ENCODE measurements around the gene FLT3LG.
"Not testable (repeated sequence)": the region's sequence is repeated elsewhere in the genome, so short reads cannot be mapped to it uniquely, and the experiment has no call there.

Gene FLT3LG

GRCh38 chr19:49444100-49444700 lies 29.8 kb upstream of the FLT3LG start:
- Mint-ChIP-seq H3K27ac (peak overlapping the region; percentile 92), H3K4me1 (peaks cover 36% of the 10 kb centered on the region), H3K4me3 (peak overlapping the region; percentile 86), H3K36me3 (peaks cover 13% of the 10 kb centered on the region), H3K27me3 (peaks cover 23% of the 10 kb centered on the region)
- not testable (repeated sequence) for ATAC-seq (ENCODE audit: low read depth); H3K9me3 Mint-ChIP-seq; DNase-seq (ENCODE audit: low spot score in 2 of 2)

GRCh38 chr19:49445997-49446396 lies 28.0 kb upstream of the FLT3LG start:
- ATAC-seq (ENCODE audit: low read depth) = no peak
- H3K9me3 Mint-ChIP-seq = no peaks in the 10 kb centered on the region
- H3K4me3 Mint-ChIP-seq = no peak overlapping the region
- H3K27ac Mint-ChIP-seq = peak overlapping the region; percentile 31
- peaks cover 19% of the 10 kb centered on the region for H3K36me3 Mint-ChIP-seq
- H3K27me3 Mint-ChIP-seq = peaks cover 13% of the 10 kb centered on the region
- H3K4me1 Mint-ChIP-seq = peaks cover 39% of the 10 kb centered on the region
- DNase-seq (ENCODE audit: low spot score in 2 of 2) = no peak

GRCh38 chr19:49447485-49448431 lies 26.3 kb upstream of the FLT3LG start:
- no peak overlapping the region for H3K27ac Mint-ChIP-seq
- no peak for DNase-seq (ENCODE audit: low spot score in 2 of 2)
- ATAC-seq (ENCODE audit: low read depth) = no peak
- no peak overlapping the region for H3K4me3 Mint-ChIP-seq
- H3K9me3 Mint-ChIP-seq = no peaks in the 10 kb centered on the region
- H3K27me3 Mint-ChIP-seq = peaks cover under 1% of the 10 kb centered on the region
- peaks cover 30% of the 10 kb centered on the region for H3K4me1 Mint-ChIP-seq
- peaks cover 15% of the 10 kb centered on the region for H3K36me3 Mint-ChIP-seq

DNA sequence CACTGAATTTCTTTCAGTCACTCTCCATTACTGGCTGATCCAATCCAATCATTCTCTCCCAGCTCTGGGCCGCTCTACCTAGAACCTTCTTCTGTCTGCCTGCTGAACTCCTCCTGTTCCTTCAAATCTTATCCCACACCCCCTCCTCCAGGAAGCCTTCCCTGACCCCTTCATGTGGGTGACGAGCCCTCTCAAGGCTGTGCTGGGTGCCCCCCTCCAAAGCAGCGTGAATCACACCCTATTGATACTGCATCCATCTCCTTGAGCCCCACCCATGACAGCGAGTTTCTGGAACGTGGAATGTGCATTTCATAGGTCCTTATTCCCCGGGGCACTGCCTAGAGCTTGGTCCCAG lies 25.6 kb upstream of the FLT3LG start:
- Mint-ChIP-seq H3K27me3 (no peaks in the 10 kb centered on the region), H3K27ac (no peak overlapping the region), H3K36me3 (peaks cover 15% of the 10 kb centered on the region), H3K4me1 (peaks cover 32% of the 10 kb centered on the region), H3K4me3 (peak overlapping the region; percentile 6), H3K9me3 (peaks cover 1% of the 10 kb centered on the region)
- DNase-seq (ENCODE audit: low spot score in 2 of 2) (no peak), ATAC-seq (ENCODE audit: low read depth) (no peak)

- Mint-ChIP-seq H3K9me3 (peaks cover 1% of the 10 kb centered on the region), H3K4me3 (peak overlapping the region; percentile 95), H3K27ac (peak overlapping the region; percentile 98), H3K4me1 (peaks cover 29% of the 10 kb centered on the region), H3K36me3 (peaks cover 15% of the 10 kb centered on the region), H3K27me3 (no peaks in the 10 kb centered on the region)
- DNase-seq (ENCODE audit: low spot score in 2 of 2) = no peak
- ATAC-seq (ENCODE audit: low read depth) = no peak
Observed at GRCh38 chr19:49450405-49450804, 23.6 kb upstream of the FLT3LG start.

DNA sequence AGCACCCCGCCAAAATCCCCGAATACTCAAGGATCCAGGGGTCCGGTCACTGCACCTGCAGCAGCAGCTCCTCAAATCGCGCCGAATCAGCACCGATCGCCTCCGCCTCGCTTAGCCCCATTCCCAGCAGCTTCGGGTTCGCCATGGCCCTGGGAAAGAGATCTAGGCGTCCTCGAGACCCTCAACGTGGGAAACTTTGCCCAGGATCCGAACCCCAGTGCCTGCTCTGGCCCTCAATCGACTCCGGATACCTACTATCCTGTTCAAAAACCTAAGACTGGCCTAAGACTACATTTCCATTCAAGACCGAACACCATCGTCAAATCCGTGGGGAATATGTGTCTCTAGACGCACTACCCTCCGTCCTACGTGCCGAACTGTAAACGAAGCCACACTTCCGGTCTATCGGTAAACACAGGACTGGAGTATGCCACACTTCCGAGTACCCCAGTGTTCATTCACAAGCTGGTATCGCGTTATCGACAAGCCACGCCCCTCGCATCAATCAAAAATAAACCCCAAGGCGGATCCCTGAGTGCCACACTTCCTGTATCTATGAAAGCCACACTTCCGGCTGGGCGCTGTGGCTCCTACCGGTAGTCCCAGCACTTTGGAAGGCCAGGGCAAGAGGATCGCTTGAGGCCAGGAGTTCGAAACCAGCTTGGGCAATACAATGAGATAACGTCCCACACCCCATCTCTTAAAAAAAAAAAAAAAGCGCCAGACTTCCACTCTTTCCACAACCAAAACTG lies 22.4 kb upstream of the FLT3LG start, which contains the start of gene PIH1D1:
Gene PIH1D1 (minus strand): TSS at position 385 of the 752 bp plus-strand sequence. CDS start 240 bp downstream, at position 145.
- H3K4me1 Mint-ChIP-seq = peaks cover 29% of the 10 kb centered on the region
- H3K36me3 Mint-ChIP-seq = peaks cover 20% of the 10 kb centered on the region
- ATAC-seq (ENCODE audit: low read depth) (peak; percentile 66), DNase-seq (ENCODE audit: low spot score in 2 of 2) (peak; percentile 78 to 91)
- H3K9me3 Mint-ChIP-seq = peaks cover 1% of the 10 kb centered on the region
- H3K4me3 Mint-ChIP-seq = peak within 1 kb of the TSS; percentile 98
- peak within 1 kb of the TSS; percentile 99 for H3K27ac Mint-ChIP-seq
- H3K27me3 Mint-ChIP-seq = no peaks in the 10 kb centered on the region

DNA sequence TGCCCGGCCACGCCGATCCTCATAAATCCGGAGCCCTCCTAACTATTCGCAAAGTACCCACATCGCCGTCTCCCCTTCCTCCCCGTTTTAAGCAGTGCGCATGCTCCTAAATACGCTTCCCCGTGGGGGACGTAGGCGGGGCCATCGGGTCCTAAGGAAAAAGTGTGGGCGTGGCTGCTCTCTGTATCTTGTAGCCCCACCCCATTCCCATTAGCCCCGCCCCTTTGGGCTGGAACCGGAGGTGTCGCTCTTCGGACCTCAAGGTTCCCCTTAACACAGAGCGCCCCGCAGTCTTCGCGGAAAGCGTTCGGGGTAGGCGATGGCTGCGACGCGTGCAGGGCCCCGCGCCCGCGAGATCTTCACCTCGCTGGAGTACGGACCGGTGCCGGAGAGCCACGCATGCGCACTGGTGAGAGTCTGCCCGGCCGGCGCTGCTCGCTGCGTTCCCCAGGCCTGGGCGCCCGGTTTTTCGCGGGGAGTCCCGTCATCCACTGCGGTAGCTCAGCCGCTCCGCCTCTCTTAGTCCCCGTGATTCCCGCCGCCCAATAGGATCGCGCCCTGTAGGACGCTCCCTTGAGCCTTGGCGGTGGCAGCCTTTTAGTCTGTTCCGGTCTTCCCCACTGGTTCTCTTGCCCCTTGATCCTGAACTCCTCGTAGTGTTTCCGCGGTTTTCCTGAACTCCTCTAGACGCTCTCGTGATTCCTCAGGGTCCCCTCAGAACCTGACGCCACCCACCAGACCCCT lies 20.8 kb upstream of the FLT3LG start, which contains the start of gene ALDH16A1:
Gene ALDH16A1 (plus strand): TSS at position 213 of the 744 bp plus-strand sequence. CDS start 107 bp downstream, at position 320.
- Mint-ChIP-seq H3K4me3 (peak within 1 kb of the TSS; percentile 98), H3K4me1 (peaks cover 31% of the 10 kb centered on the region)
- peak; percentile 95 to 98 for DNase-seq (ENCODE audit: low spot score in 2 of 2)

GRCh38 chr19:49453757-49454240 lies 20.2 kb upstream of the FLT3LG start:
- Mint-ChIP-seq H3K4me3 (peak overlapping the region; percentile 98), H3K36me3 (peaks cover 17% of the 10 kb centered on the region), H3K4me1 (peaks cover 25% of the 10 kb centered on the region), H3K9me3 (peaks cover 1% of the 10 kb centered on the region), H3K27me3 (no peaks in the 10 kb centered on the region), H3K27ac (peak overlapping the region; percentile 99)
- DNase-seq (ENCODE audit: low spot score in 2 of 2) (no peak), ATAC-seq (ENCODE audit: low read depth) (peak; percentile 4)

More for the DNA sequence above, 20.8 kb upstream of the FLT3LG start, which contains the start of gene ALDH16A1:
- peaks cover 1% of the 10 kb centered on the region for H3K9me3 Mint-ChIP-seq
- peak; percentile 78 for ATAC-seq (ENCODE audit: low read depth)
- H3K36me3 Mint-ChIP-seq = peaks cover 22% of the 10 kb centered on the region
- H3K27ac Mint-ChIP-seq = peak within 1 kb of the TSS; percentile 99
- H3K27me3 Mint-ChIP-seq = no peaks in the 10 kb centered on the region

- Mint-ChIP-seq H3K4me1 (peaks cover 14% of the 10 kb centered on the region), H3K36me3 (peaks cover 12% of the 10 kb centered on the region), H3K27ac (no peak overlapping the region), H3K9me3 (peaks cover 1% of the 10 kb centered on the region), H3K4me3 (no peak overlapping the region), H3K27me3 (no peaks in the 10 kb centered on the region)
- ATAC-seq (ENCODE audit: low read depth) (no peak), DNase-seq (ENCODE audit: low spot score in 2 of 2) (no peak)
Observed at GRCh38 chr19:49455773-49456172, 18.2 kb upstream of the FLT3LG start.

DNA sequence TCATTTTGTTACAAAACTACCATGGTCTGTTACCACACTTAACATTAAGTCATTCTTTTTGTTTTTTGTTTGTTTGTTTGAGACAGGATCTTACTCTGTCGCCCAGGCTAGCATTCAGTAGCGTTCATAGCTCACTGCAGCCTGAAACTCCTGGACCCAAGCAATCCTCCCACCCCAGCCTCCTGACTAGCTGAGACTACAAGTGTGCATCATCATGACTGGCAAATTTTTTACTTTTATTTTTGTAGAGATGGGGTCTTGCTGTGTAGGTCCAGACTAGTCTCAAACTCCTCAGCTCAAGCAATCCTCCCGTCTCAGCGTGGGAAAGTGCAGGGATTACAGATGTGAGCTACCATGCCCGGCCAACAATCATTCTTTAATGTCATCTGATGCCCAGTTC lies 17.7 kb upstream of the FLT3LG start:
- peaks cover 1% of the 10 kb centered on the region for H3K9me3 Mint-ChIP-seq
- H3K36me3 Mint-ChIP-seq = peaks cover 12% of the 10 kb centered on the region
- H3K4me3 Mint-ChIP-seq = no peak overlapping the region
- peaks cover 14% of the 10 kb centered on the region for H3K4me1 Mint-ChIP-seq
- ATAC-seq (ENCODE audit: low read depth) (no peak), DNase-seq (ENCODE audit: low spot score in 2 of 2) (no peak)
- H3K27ac Mint-ChIP-seq = no peak overlapping the region
- H3K27me3 Mint-ChIP-seq = no peaks in the 10 kb centered on the region

DNA sequence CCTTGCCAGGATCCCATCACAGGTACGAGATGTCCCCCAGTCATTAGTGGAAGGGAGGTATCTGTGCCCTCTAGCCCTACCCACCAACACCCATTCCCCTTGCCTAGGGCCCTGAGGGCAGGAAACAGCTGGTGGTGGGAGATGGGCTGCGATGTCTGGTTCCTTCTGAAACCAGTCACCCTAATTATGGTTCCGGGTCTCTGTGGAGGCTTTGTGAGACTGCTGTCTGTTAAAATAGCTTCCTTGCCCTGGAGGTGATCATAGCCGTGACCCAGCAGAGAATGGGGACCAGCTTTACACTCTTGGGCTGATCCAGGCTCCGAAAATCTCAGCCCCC lies 15.5 kb upstream of the FLT3LG start:
- H3K27ac Mint-ChIP-seq = no peak overlapping the region
- ATAC-seq (ENCODE audit: low read depth) = no peak
- peaks cover 12% of the 10 kb centered on the region for H3K36me3 Mint-ChIP-seq
- no peak overlapping the region for H3K4me3 Mint-ChIP-seq
- DNase-seq (ENCODE audit: low spot score in 2 of 2) = no peak
- H3K9me3 Mint-ChIP-seq = no peaks in the 10 kb centered on the region
- H3K4me1 Mint-ChIP-seq = peaks cover 7% of the 10 kb centered on the region
- H3K27me3 Mint-ChIP-seq = no peaks in the 10 kb centered on the region

- no peak overlapping the region for H3K4me3 Mint-ChIP-seq
- DNase-seq (ENCODE audit: low spot score in 2 of 2) = no peak
- no peak for ATAC-seq (ENCODE audit: low read depth)
- H3K9me3 Mint-ChIP-seq = no peaks in the 10 kb centered on the region
- H3K27me3 Mint-ChIP-seq = no peaks in the 10 kb centered on the region
- no peak overlapping the region for H3K27ac Mint-ChIP-seq
- H3K36me3 Mint-ChIP-seq = peaks cover 15% of the 10 kb centered on the region
- peaks cover 3% of the 10 kb centered on the region for H3K4me1 Mint-ChIP-seq
Observed at GRCh38 chr19:49459388-49459787, 14.6 kb upstream of the FLT3LG start.

DNA sequence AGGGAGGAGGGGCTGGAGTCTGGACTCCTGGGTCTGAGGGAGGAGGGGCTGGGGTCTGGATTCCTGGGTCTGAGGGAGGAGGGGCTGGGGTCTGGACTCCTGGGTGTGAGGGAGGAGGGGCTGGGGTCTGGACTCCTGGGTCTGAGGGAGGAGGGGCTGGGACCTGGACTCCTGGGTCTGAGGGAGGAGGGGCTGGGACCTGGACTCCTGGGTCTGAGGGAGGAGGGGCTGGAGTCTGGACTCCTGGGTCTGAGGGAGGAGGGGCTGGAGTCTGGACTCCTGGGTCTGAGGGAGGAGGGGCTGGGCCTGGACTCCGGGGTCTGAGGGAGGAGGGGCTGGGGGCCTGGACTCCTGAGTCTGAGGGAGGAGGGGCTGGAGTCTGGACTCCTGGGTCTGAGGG lies 12.9 kb upstream of the FLT3LG start:
- H3K27me3 Mint-ChIP-seq; DNase-seq (ENCODE audit: low spot score in 2 of 2); H3K4me1 Mint-ChIP-seq; H3K27ac Mint-ChIP-seq; ATAC-seq (ENCODE audit: low read depth); H3K9me3 Mint-ChIP-seq; H3K4me3 Mint-ChIP-seq: not testable (repeated sequence)
- H3K36me3 Mint-ChIP-seq = peaks cover 21% of the 10 kb centered on the region

All from memory B cell (primary cell).